SU-DHL-6 (cell line): ENCODE results near the gene KRT77.

Experiments
- H2AFZ ChIP-seq: fragments of 200-600 bp; sonication (generic); 2 replicates; pipeline ENCODE4 v1.6.1; 2014; ENCODE audit warnings: low read depth, mild to moderate bottlenecking, moderate library complexity, mixed read lengths, antibody characterized with exemption, low read length; ENCODE audit not compliant: severe bottlenecking
- H3F3A ChIP-seq: fragments of 200-600 bp; shearing (Covaris generic); 2 replicates; pipeline ENCODE4 v1.6.0; 2016; ENCODE audit warnings: antibody characterized with exemption, mild to moderate bottlenecking; ENCODE audit not compliant: insufficient read depth
- H3K27ac ChIP-seq: fragments of 200-600 bp; sonication (generic); 2 replicates; pipeline ENCODE4 v1.5.1; 2016; ENCODE audit warnings: low read depth, mild to moderate bottlenecking, low read length, moderate library complexity, mixed read lengths
- H3K27me3 ChIP-seq: fragments of 200-600 bp; sonication (generic), shearing (Covaris generic); 2 replicates; pipeline ENCODE4 v1.6.0; 2014; ENCODE audit warnings: mild to moderate bottlenecking, low read length
- H3K36me3 ChIP-seq: fragments of 200-600 bp; sonication (generic); 2 replicates; pipeline ENCODE4 v1.6.1; 2014; ENCODE audit warnings: mild to moderate bottlenecking, low read length, mixed read lengths
- H3K4me2 ChIP-seq: fragments of 300-600, 200-600 bp; shearing (Covaris generic), sonication (generic); 2 replicates; pipeline ENCODE4 v1.6.0; 2014; ENCODE audit warnings: low read length, low read depth, mild to moderate bottlenecking; ENCODE audit not compliant: poor library complexity, severe bottlenecking
- H3K4me3 ChIP-seq: fragments of 200-600 bp; sonication (generic); 2 replicates; pipeline ENCODE4 v1.5.1; 2014; ENCODE audit warnings: antibody characterized with exemption, low read length, mild to moderate bottlenecking, mixed read lengths; ENCODE audit not compliant: insufficient read depth, poor library complexity, severe bottlenecking
- H3K79me2 ChIP-seq: fragments of 200-600 bp; sonication (generic); 2 replicates; pipeline ENCODE4 v1.6.1; 2014; ENCODE audit warnings: mild to moderate bottlenecking, low read length, moderate library complexity; ENCODE audit not compliant: insufficient read depth
- H3K9ac ChIP-seq: fragments of 200-600 bp; sonication (generic); 2 replicates; pipeline ENCODE4 v1.7.0; 2014; ENCODE audit warnings: mild to moderate bottlenecking, low read length
- H3K9me2 ChIP-seq: fragments of 200-600 bp; sonication (generic); replicated peaks from 2 replicates; pipeline ENCODE4 v1.6.1; 2014; ENCODE audit warnings: low read length; ENCODE audit not compliant: insufficient read depth
- H3K9me3 ChIP-seq: fragments of 200-600 bp; sonication (generic); 2 replicates; pipeline ENCODE4 v1.6.1; 2014; ENCODE audit warnings: low read length, mixed read lengths; ENCODE audit not compliant: insufficient read depth
- H4K20me1 ChIP-seq: fragments of 200-600 bp; sonication (generic); 2 replicates; pipeline ENCODE4 v1.6.1; 2014; ENCODE audit warnings: low read depth, mild to moderate bottlenecking, antibody characterized with exemption, low read length, moderate library complexity, mixed read lengths
- CTCF ChIP-seq: fragments of 200-600 bp; sonication (generic); IDR thresholded peaks from one replicate; pipeline ENCODE4 v1.5.1; 2017; ENCODE audit warnings: antibody characterized with exemption, mild to moderate bottlenecking, low read length, moderate library complexity; ENCODE audit not compliant: insufficient read depth, poor library complexity, severe bottlenecking
- EZH2phosphoT487 ChIP-seq: fragments of 200-600 bp; sonication (generic), shearing (Covaris generic); conservative IDR thresholded peaks from 2 replicates; pipeline ENCODE4 v1.6.1; 2018; ENCODE audit warnings: mild to moderate bottlenecking, antibody characterized with exemption, low read length, moderate library complexity, mixed read lengths

The KRT77 gene

GRCh38 chr12:52677671-52678070, 25.7 kb downstream of the KRT77 start:
- Histone ChIP-seq H3K4me3 (no peak overlapping the region), H3K9me2 (no peaks in the 10 kb centered on the region), H3K79me2 (no peaks in the 10 kb centered on the region), H3K9me3 (no peaks in the 10 kb centered on the region), H3K4me2 (no peak overlapping the region), H3K27ac (no peak overlapping the region), H4K20me1 (no peaks in the 10 kb centered on the region), H3F3A (no peaks in the 10 kb centered on the region), H3K9ac (no peak overlapping the region), H3K36me3 (no peaks in the 10 kb centered on the region), H2AFZ (no peak overlapping the region), H3K27me3 (no peaks in the 10 kb centered on the region)
- no peak for TF ChIP-seq CTCF
- no peak for TF ChIP-seq EZH2phosphoT487

- no peak overlapping the region for H2AFZ ChIP-seq
- no peaks in the 10 kb centered on the region for H4K20me1 ChIP-seq
- no peaks in the 10 kb centered on the region for H3K9me2 ChIP-seq
- no peak overlapping the region for H3K4me3 ChIP-seq
- no peak overlapping the region for H3K9ac ChIP-seq
- no peaks in the 10 kb centered on the region for H3F3A ChIP-seq
- no peak overlapping the region for H3K4me2 ChIP-seq
- H3K27me3 ChIP-seq = no peaks in the 10 kb centered on the region
- no peaks in the 10 kb centered on the region for H3K9me3 ChIP-seq
- no peak overlapping the region for H3K27ac ChIP-seq
- H3K36me3 ChIP-seq = no peaks in the 10 kb centered on the region
- H3K79me2 ChIP-seq = no peaks in the 10 kb centered on the region
- TF ChIP-seq EZH2phosphoT487 (no peak), CTCF (no peak)
Measured at GRCh38 chr12:52677126-52677525, 26.2 kb downstream of the KRT77 start.

GRCh38 chr12:52676163-52676562, 27.2 kb downstream of the KRT77 start:
- TF ChIP-seq EZH2phosphoT487 = no peak
- TF ChIP-seq CTCF = no peak
- Histone ChIP-seq H3K9me3 (no peaks in the 10 kb centered on the region), H3K9me2 (no peaks in the 10 kb centered on the region), H3K9ac (no peak overlapping the region), H3K27ac (no peak overlapping the region), H4K20me1 (no peaks in the 10 kb centered on the region), H3F3A (no peaks in the 10 kb centered on the region), H3K4me3 (no peak overlapping the region), H3K4me2 (no peak overlapping the region), H2AFZ (no peak overlapping the region), H3K79me2 (no peaks in the 10 kb centered on the region), H3K36me3 (no peaks in the 10 kb centered on the region), H3K27me3 (no peaks in the 10 kb centered on the region)
